OCI-LY7 (cell line): ENCODE measurements around the gene POTEM. TPM values are rescaled to one million over a fixed set of nuclear protein-coding genes. Genes with fewer than 3 reads are reported as not detected.

ENCODE experiments used
- small RNA-seq: library from RNA; depleted of rRNA; stranded (forward); fragments of <200 nt; gene quantifications from one replicate; pipeline ENCODE3, GENCODE V24; 2014
- total RNA-seq, 2 experiments: library from RNA; depleted of rRNA in 1 of 2; stranded (reverse); fragments of >200 nt in 1 of 2; shearing (Covaris generic) in 1 of 2; gene quantifications; 2 replicates each; pipeline ENCODE4 v1.2.3, GENCODE V29; 2014 to 2022

The POTEM gene
- total RNA-seq, 2 experiments from 2014 or later: 0.19 to 1.0 TPM

Small RNA genes within 50 kb of the gene (small RNA-seq; reads per million reads assigned to genes)
- gene RNU6-1239P: not detected
